HL-60/S4 treated with retinoic acid at 250 ng/mL for 4 days and 3 days (cell line): ENCODE results near the gene RAD54L.

ENCODE experiments used
- in situ Hi-C: fragments of 300-500 bp; cut with MboI; formaldehyde crosslinking; loops from 2 replicates; pipeline ENCODE4 v1.7.0; 2022; ENCODE audit warnings: low sequenced_read_pairs

RAD54L gene

DNA sequence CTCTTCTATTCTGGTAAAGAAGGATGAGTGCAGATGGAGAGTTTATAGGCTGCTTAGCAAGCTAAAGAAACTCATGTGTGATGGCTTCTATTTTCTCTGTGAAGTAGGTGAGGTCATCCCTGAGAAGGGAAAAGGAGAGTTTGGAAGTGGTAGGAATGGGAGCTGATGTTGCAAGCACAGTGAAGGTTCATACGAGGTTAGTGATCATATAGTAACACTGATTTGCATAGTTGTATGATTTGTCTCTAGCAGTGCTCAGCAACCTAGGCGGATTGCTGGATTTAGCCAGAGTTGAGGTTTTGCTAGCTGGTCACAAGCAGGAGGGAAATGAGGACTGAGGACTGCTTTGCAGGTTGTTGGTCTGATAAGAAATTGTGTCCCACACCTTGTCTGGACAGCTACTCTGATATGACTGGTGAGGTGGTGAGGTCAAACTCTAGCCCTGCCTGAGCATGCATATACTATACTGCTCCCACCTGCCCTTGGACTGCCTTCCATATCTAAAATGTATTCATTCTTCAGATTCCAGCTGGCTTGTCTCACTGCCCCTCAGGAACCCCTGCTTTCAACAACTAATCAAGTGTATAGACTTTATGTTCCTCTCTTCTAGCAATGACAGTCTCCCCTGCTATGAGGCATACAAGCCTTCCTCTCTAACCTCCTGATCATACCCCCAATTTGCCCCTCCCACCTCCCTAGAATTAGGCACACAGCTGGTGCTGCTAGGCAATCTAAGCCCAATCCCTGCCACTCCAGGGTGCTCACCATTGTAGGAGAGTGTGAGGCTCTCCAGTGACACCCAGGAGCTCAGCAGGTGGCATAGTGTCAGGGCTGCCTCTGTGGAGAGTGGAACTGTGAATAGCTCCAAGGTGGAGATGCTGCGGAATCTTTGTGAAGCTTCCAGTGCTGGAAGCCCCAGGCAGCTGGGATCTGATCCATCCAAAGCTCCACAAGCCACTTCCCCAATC, 37.3 kb downstream of the RAD54L start:
- in situ Hi-C loops = no loop called here

GRCh38 chr1:46285730-46286477, 38.3 kb downstream of the RAD54L start:
- in situ Hi-C loops = no loop called here

GRCh38 chr1:46288485-46289133, 41.0 kb downstream of the RAD54L start:
- in situ Hi-C loops = no loop called here

GRCh38 chr1:46289134-46289494, 41.6 kb downstream of the RAD54L start:
- in situ Hi-C loops = no loop called here

DNA sequence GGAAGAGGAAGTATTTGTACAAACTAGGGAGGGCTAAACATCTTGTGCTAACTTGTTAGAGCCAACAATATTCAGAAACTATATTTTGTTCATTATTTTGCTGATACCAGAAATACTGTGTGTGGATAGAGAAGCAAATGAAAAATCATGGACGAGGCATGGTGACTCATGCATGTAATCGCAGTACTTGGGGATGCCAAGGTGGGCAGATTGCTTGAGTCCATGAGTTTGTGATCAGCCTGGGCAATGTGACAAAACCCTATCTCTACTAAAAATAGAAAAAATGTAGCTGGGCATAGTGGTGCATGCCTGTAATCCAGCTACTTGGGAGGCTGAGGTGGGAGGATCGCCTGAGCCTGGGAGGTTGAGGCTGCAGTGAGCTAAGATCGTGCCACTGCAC, 42.4 kb downstream of the RAD54L start:
- in situ Hi-C loops = no loop called here

DNA sequence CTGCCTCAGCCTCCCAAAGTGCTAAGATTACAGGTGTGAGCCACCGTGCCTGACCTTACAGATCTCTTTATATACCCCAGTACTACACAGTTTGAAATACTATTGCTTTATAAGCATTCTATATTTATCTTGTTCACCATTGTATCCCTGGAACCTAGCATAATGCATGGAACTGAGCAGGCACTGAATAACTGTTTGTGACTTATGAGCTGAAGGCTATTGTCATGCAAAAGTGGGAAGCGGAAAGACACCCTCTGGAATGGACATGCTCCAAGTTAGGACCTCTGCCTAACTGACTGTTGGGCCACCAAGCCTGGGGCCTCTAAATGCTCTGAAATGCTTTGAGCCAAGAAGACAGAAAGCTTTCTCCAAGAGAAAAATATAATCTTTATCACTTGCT, 47.7 kb downstream of the RAD54L start:
- in situ Hi-C loops = no loop called here

DNA sequence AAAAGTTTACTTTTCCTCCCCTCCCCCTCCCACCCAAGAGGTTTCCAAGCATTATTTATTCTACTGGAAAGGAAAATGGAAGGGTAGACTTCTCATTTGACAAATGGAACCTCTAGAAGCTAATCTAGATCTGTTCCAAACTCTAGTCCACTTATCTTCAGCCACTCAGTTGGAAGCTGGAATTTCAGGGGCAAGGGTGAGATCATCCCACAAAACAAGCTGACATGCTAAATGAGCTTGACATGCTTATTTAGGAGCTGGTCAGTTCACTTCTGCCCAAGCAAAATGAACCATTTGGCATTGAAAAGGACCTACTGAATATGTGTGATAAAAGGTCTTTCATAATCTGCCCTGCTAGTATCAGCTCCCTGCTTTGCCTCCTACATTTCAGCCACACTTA, 50.8 kb downstream of the RAD54L start:
- in situ Hi-C loops = no loop called here

GRCh38 chr1:46300673-46301405, 53.3 kb downstream of the RAD54L start:
- in situ Hi-C loops = no loop called here

GRCh38 chr1:46301406-46301807, 53.8 kb downstream of the RAD54L start:
- in situ Hi-C loops = no loop called here

DNA sequence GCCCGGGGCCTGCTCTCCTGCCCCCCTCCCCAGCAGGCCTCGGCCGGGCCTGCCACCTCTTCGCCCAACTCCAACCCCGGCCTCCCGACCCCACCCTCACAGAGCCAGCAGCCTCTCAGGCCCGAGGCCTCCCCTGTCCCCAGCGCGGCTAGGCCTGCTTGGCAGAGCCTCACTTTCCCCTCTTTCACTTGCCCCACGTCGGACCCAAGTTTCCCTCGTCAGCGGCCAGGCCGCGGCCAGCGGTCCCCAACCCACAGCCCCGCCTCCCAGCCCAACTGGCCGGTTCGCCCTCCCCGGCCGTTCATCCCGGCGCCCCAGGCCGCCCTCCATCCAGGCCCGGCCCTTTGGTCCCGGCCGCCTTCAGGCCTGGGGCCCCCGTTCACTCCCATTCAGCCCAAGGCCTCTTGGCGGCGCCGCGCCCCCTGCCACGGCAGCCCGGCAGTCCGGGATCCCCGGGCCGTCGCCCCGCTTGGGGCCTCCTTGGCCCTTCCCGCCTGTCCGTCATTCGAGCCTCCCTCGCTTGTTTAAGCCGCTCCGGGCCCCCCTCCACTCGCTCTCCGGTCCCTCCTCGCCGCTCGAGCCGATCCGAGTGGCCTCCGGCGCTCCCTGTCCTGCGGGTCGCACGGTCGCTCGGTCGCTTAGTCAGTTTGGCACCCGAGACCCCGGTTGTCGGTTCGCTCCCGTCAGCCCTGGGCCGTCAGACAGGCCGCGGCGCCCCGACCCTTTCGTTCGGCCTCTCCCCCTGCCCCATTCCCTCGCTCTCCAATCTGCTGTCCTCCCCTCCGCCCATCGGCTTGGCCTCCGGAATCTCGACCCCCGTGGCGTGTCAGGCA, 54.5 kb downstream of the RAD54L start:
- in situ Hi-C loops = no loop called here

GRCh38 chr1:46302641-46303037, 55.1 kb downstream of the RAD54L start:
- in situ Hi-C loops = no loop called here

- in situ Hi-C loops = no loop called here
Measured at GRCh38 chr1:46303038-46303871, 55.7 kb downstream of the RAD54L start, which contains the start of the genes LRRC41 and UQCRH. TSS of gene LRRC41 (minus strand) at chr1:46303616. CDS start at chr1:46303322, 294 bp downstream. TSS of gene UQCRH (plus strand) at chr1:46303698. CDS start at chr1:46303767, 69 bp downstream.

GRCh38 chr1:46303872-46304326, 56.3 kb downstream of the RAD54L start:
- in situ Hi-C loops = no loop called here

GRCh38 chr1:46306159-46306530, 58.6 kb downstream of the RAD54L start:
- in situ Hi-C loops = no loop called here

- in situ Hi-C loops = no loop called here
Measured at GRCh38 chr1:46309401-46310159, 62.0 kb downstream of the RAD54L start.

GRCh38 chr1:46310321-46310720, 62.8 kb downstream of the RAD54L start:
- in situ Hi-C loops = no loop called here

- in situ Hi-C loops = no loop called here
Measured at GRCh38 chr1:46315669-46316403, 68.3 kb downstream of the RAD54L start.
